22Rv1 (cell line): ENCODE data around the gene PPP1R37.
"Not testable (repeated sequence)": the region's sequence is repeated elsewhere in the genome, so short reads cannot be mapped to it uniquely, and the experiment has no call there.

ENCODE experiments used
- ZFX ChIP-seq: fragments of 450-650 bp; IDR thresholded peaks from 2 replicates; pipeline ENCODE4 v1.6.1; 2017; ENCODE audit warnings: antibody characterized with exemption, borderline replicate concordance
- TF ChIP-seq, protein P1 (sequence below): fragments of 450-650 bp; IDR thresholded peaks from 2 replicates; pipeline ENCODE4 v1.5.1; 2017; ENCODE audit warnings: mild to moderate bottlenecking

DNA sequence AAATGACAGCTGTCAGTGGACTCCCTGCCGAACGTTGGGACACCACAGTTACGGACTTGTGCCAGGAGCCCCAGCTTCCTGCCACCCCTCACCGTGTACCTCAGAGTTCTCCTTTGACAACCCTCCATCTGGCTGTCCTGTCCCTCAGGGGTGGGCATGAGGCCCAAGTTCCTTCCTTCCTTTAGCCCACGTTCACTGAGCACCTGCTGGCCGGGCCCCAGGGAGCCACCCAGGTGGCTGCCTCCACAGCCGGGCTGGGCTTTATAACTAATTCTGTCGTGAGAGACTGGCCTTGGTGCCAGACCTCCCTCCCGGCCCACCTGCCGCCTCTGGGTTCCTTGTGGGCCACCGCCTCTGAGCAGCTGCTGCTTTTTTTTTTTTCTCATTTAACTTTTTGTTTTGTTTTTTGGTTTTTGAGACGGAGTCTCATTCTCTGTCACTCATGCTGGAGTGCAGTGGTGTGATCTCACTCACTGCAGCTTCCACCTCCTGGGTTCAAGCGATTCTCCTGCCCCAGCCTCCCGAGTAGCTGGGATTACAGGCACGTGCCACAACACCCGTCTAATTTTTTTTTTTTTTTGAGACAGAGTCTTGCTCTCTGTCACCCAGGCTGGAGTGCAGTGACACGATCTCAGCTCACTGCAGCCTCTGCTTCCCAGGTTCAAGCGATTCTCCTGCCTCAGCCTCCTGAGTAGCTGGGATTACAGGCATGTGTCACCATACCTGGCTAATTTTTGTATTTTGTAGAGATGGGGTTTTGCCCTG, 25.8 kb downstream of the PPP1R37 start:
- TF ChIP-seq, protein P1, sequence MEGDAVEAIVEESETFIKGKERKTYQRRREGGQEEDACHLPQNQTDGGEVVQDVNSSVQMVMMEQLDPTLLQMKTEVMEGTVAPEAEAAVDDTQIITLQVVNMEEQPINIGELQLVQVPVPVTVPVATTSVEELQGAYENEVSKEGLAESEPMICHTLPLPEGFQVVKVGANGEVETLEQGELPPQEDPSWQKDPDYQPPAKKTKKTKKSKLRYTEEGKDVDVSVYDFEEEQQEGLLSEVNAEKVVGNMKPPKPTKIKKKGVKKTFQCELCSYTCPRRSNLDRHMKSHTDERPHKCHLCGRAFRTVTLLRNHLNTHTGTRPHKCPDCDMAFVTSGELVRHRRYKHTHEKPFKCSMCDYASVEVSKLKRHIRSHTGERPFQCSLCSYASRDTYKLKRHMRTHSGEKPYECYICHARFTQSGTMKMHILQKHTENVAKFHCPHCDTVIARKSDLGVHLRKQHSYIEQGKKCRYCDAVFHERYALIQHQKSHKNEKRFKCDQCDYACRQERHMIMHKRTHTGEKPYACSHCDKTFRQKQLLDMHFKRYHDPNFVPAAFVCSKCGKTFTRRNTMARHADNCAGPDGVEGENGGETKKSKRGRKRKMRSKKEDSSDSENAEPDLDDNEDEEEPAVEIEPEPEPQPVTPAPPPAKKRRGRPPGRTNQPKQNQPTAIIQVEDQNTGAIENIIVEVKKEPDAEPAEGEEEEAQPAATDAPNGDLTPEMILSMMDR: not testable (repeated sequence)
- not testable (repeated sequence) for TF ChIP-seq ZFX
